ENCODE measurements around the gene GIMAP4.

Gene GIMAP4

GRCh38 chr7:150553163-150553562 lies 14.0 kb upstream of the GIMAP4 start (continued):
- TF ChIP-seq ZSCAN30 (tag by site-specific recombination; IDR thresholded peaks at IDR 0.05) (no peak), ZNF280C (tag by site-specific recombination; IDR thresholded peaks at IDR 0.05) (no peak), ZNF544 (tag by site-specific recombination; IDR thresholded peaks at IDR 0.05) (no peak)

- H3K27ac ChIP-seq (ENCODE audit: extremely low read depth, low read depth, low read length) = no peak overlapping the region
- no peaks in the 10 kb centered on the region for H3K9me3 ChIP-seq (ENCODE audit: control insufficient read depth, insufficient read depth, low read depth, low read length)
- ChIA-PET POLR2A (no interaction called here), CTCF (no interaction called here)
- TF ChIP-seq ZFHX2 (tag by site-specific recombination; conservative IDR thresholded peaks at IDR 0.05) (no peak), ZNF146 (tag by site-specific recombination; IDR thresholded peaks at IDR 0.05) (no peak), ZNF600 (tag by site-specific recombination; IDR thresholded peaks at IDR 0.05) (no peak), ZNF488 (tag by site-specific recombination; IDR thresholded peaks at IDR 0.05) (no peak), ZFP69B (tag by site-specific recombination; IDR thresholded peaks at IDR 0.05) (no peak), ZIC2 (tag by site-specific recombination; IDR thresholded peaks at IDR 0.05) (no peak), ZNF214 (tag by site-specific recombination; IDR thresholded peaks at IDR 0.05; ENCODE audit: borderline replicate concordance) (no peak), ZNF518A (tag by site-specific recombination; conservative IDR thresholded peaks at IDR 0.05; ENCODE audit: low read depth) (no peak), ZNF248 (tag by site-specific recombination; IDR thresholded peaks at IDR 0.05) (no peak), ZNF639 (tag by site-specific recombination; IDR thresholded peaks at IDR 0.05) (no peak), ZNF221 (tag by site-specific recombination; IDR thresholded peaks at IDR 0.05; ENCODE audit: borderline replicate concordance) (no peak), ZNF23 (tag by site-specific recombination; IDR thresholded peaks at IDR 0.05; ENCODE audit: borderline replicate concordance) (no peak), ZBTB11 (tag by site-specific recombination; conservative IDR thresholded peaks at IDR 0.05; ENCODE audit: low read depth) (no peak), ZNF112 (tag by site-specific recombination; IDR thresholded peaks at IDR 0.05) (no peak), ZBTB10 (tag by site-specific recombination; IDR thresholded peaks at IDR 0.05) (no peak), ZNF48 (tag by site-specific recombination; IDR thresholded peaks at IDR 0.05) (no peak), ZNF544 (tag by site-specific recombination; IDR thresholded peaks at IDR 0.05) (no peak), ZNF585B (tag by site-specific recombination; IDR thresholded peaks at IDR 0.05) (no peak), ZNF114 (tag by site-specific recombination; IDR thresholded peaks at IDR 0.05) (no peak)
- H3K36me3 ChIP-seq (ENCODE audit: control insufficient read depth in 2 of 2, insufficient read depth in 1 of 2, low read length in 2 of 2) = no peaks in the 10 kb centered on the region
- no peak overlapping the region for H3K4me3 ChIP-seq (ENCODE audit: low read depth, low read length)
- H3K4me1 ChIP-seq (ENCODE audit: control insufficient read depth, insufficient read depth, low read length) = no peaks in the 10 kb centered on the region
Measured at GRCh38 chr7:150556521-150557138, 10.6 kb upstream of the GIMAP4 start.
